ENCODE measurements around the gene GRM2. TPM values are rescaled to one million over a fixed set of nuclear protein-coding genes. Genes with fewer than 3 reads are reported as not detected.

The GRM2 gene
- total RNA-seq, 2 experiments from 2014 or later = 0.06 to 0.29 TPM

GRCh38 chr3:51673802-51674654 lies 32.8 kb upstream of the GRM2 start:
- DNase-seq (ENCODE audit: low spot score) = no peak
- Histone ChIP-seq H3K27ac (ENCODE audit: low read depth, low read length, poor library complexity, severe bottlenecking) (no peak overlapping the region), H3K4me3 (ENCODE audit: low read depth, low read length, poor library complexity, severe bottlenecking) (no peak overlapping the region), H4K20me1 (ENCODE audit: insufficient read depth, low read length) (no peaks in the 10 kb centered on the region), H2AFZ (ENCODE audit: low read length) (no peak overlapping the region), H3K36me3 (ENCODE audit: insufficient read depth, low read length) (peaks cover 13% of the 10 kb centered on the region; the same call in 1 of the 2 replicates), H3K79me2 (ENCODE audit: insufficient read depth, low read depth, low read length) (0 out of 2 replicates have a peak, but pooled peaks cover 9% of the 10 kb centered on the region), H3K4me1 (ENCODE audit: insufficient read depth, low read length, poor library complexity, severe bottlenecking) (peaks cover 34% of the 10 kb centered on the region), H3K9me2 (ENCODE audit: insufficient read depth, low read length) (no peaks in the 10 kb centered on the region), H3K4me2 (ENCODE audit: low read length) (no peak overlapping the region; the same call in 1 of the 2 replicates), H3K9me3 (ENCODE audit: low read length) (no peaks in the 10 kb centered on the region)
- ChIA-PET CTCF (ENCODE audit: unreplicated experiment) (interaction anchor here (2.5 kb wide), 1 partner anchor 7 kb away, joined by 17 read pairs; no protein-coding TSS in a partner anchor), POLR2A (interaction anchor here (0.6 to 2.6 kb wide), 3 partner anchors 7 to 166 kb away, joined by 3 to 12 read pairs (median 4); no protein-coding TSS in a partner anchor)
- intact Hi-C loops (cut with micrococcal nuclease; ENCODE audit: unreplicated experiment) = no loop called here
- TF ChIP-seq EZH2phosphoT487 (IDR thresholded peaks at IDR 0.05; ENCODE audit: borderline replicate concordance, low read depth, low read length) (no peak), CTCF (conservative IDR thresholded peaks at IDR 0.05; ENCODE audit: low read length) (no peak)
- no TSS peak for BruUV-seq (replicated peaks)

GRCh38 chr3:51675201-51675611 lies 31.7 kb upstream of the GRM2 start:
- Histone ChIP-seq H4K20me1 (ENCODE audit: insufficient read depth, low read length) (no peaks in the 10 kb centered on the region), H3K27ac (ENCODE audit: low read depth, low read length, poor library complexity, severe bottlenecking) (no peak overlapping the region), H3K36me3 (ENCODE audit: insufficient read depth, low read length) (peaks cover 13% of the 10 kb centered on the region; the same call in 1 of the 2 replicates), H3K4me2 (ENCODE audit: low read length) (no peak overlapping the region; the same call in 1 of the 2 replicates), H3K9me3 (ENCODE audit: low read length) (no peaks in the 10 kb centered on the region), H3K4me3 (ENCODE audit: low read depth, low read length, poor library complexity, severe bottlenecking) (no peak overlapping the region), H2AFZ (ENCODE audit: low read length) (no peak overlapping the region), H3K79me2 (ENCODE audit: insufficient read depth, low read depth, low read length) (0 out of 2 replicates have a peak, but pooled peaks cover 9% of the 10 kb centered on the region), H3K4me1 (ENCODE audit: insufficient read depth, low read length, poor library complexity, severe bottlenecking) (peaks cover 32% of the 10 kb centered on the region), H3K9me2 (ENCODE audit: insufficient read depth, low read length) (no peaks in the 10 kb centered on the region)
- DNase-seq (ENCODE audit: low spot score) = no peak
- POLR2A ChIA-PET = interaction anchor here (1.1 kb wide), 1 partner anchor 9 kb away, joined by 3 read pairs; no protein-coding TSS in a partner anchor
- intact Hi-C loops (cut with micrococcal nuclease; ENCODE audit: unreplicated experiment) = no loop called here
- CTCF ChIA-PET (ENCODE audit: unreplicated experiment) = no interaction called here
- BruUV-seq (replicated peaks) = no TSS peak
- TF ChIP-seq CTCF (conservative IDR thresholded peaks at IDR 0.05; ENCODE audit: low read length) = no peak
- TF ChIP-seq EZH2phosphoT487 (IDR thresholded peaks at IDR 0.05; ENCODE audit: borderline replicate concordance, low read depth, low read length) = no peak
